Measurements from ENCODE around the gene FAM98A. TPM values are rescaled to one million over a fixed set of nuclear protein-coding genes. Genes with fewer than 3 reads are reported as not detected.
A peak's percentile ranks its signal among the peaks of the same experiment; 100 is the strongest.

The FAM98A gene
- total RNA-seq, 2 experiments from 2014 or later: 20.1 to 21.6 TPM

DNA sequence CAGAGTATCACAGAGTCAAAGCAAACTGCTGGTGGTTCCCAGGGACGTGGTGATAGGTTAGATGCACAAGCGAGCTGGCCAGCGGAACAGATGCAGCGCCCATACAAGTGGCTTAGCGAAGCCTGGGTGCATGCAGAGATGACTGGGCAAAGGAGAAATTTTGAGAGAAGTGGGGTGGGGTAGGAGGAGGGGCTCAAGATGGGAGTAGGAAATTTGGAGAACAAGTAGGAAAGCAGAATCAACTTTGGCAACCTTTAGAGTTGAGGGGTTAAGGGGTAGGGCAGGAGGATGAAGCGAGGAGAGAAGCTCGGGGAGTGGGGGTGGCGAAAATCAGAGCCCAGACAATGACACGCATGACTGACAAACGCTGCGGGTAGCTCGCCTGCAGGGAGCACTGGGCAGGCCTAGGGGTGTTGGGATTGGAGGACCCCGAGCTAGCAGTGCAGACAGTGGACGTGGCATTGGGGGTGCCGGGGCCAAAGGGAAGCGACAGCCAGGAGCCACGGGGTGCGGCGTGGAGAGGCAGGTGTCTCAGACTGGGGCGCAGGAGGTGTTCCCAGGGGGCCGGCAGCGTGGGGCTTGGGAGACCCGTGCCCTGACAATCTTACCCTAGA is 431 bp downstream of the FAM98A start:
- H3K4me3 ChIP-seq (ENCODE audit: low read length): peak overlapping the region; percentile 95
- H3K36me3 Mint-ChIP-seq (ENCODE audit: low read depth): peaks cover 30% of the 10 kb centered on the region
- H3K27ac ChIP-seq (ENCODE audit: low read depth in 1 of 2, low read length in 2 of 2): peak overlapping the region; percentile 77 to 86
- intact Hi-C loops (cut with DNase I, micrococcal nuclease): loop anchor here (1.0 to 10.0 kb wide), 5 partner anchors 122 to 1534 kb away; partner anchors contain the start of genes TTC27 (in 2 of the 2), BIRC6 (in 1 of the 2), RASGRP3 (in 1 of the 2) and SPAST (in 1 of the 2)
- peak overlapping the region; percentile 96 for H3K4me3 Mint-ChIP-seq
- H3K36me3 ChIP-seq (ENCODE audit: insufficient read depth, low read length): peaks cover 14% of the 10 kb centered on the region
- peaks cover 52% of the 10 kb centered on the region for H3K4me1 Mint-ChIP-seq (ENCODE audit: low read depth)
- H3K9me3 Mint-ChIP-seq: no peaks in the 10 kb centered on the region
- H3K27me3 Mint-ChIP-seq: no peaks in the 10 kb centered on the region
- no peaks in the 10 kb centered on the region for H3K27me3 ChIP-seq (ENCODE audit: control insufficient read depth in 1 of 2, insufficient read depth in 2 of 2, low read length in 2 of 2)
- peaks cover 16% of the 10 kb centered on the region for H3K4me1 ChIP-seq (ENCODE audit: insufficient read depth, low read length)
- no peak for TF ChIP-seq CTCF (IDR thresholded peaks at IDR 0.05)
- H3K27ac Mint-ChIP-seq: peak overlapping the region; percentile 92
- CTCF ChIA-PET: interaction anchor here (2.2 to 2.7 kb wide), 2 partner anchors 15 to 123 kb away, joined by 10 to 11 read pairs; no protein-coding TSS in a partner anchor
- ATAC-seq (ENCODE audit: poor library complexity) (peak; percentile 4), DNase-seq (peak in 11 of 14 experiments; percentile 3 to 67 (median 17))
- no peaks in the 10 kb centered on the region for H3K9me3 ChIP-seq (ENCODE audit: control insufficient read depth in 1 of 2, insufficient read depth in 1 of 2, low read length in 2 of 2)
- POLR2A ChIA-PET: interaction anchor here (0.8 to 2.7 kb wide), 4 partner anchors 8 to 972 kb away, joined by 3 to 54 read pairs (median 8); partner anchors contain the start of gene RASGRP3

- H3K27me3 Mint-ChIP-seq: no peaks in the 10 kb centered on the region
- H3K27ac Mint-ChIP-seq: peak overlapping the region; percentile 92
- Histone ChIP-seq H3K4me3 (ENCODE audit: low read length) (no peak overlapping the region), H3K4me1 (ENCODE audit: insufficient read depth, low read length) (peaks cover 16% of the 10 kb centered on the region), H3K9me3 (ENCODE audit: control insufficient read depth in 1 of 2, insufficient read depth in 1 of 2, low read length in 2 of 2) (no peaks in the 10 kb centered on the region), H3K36me3 (ENCODE audit: insufficient read depth, low read length) (peaks cover 28% of the 10 kb centered on the region), H3K27me3 (ENCODE audit: control insufficient read depth in 1 of 2, insufficient read depth in 2 of 2, low read length in 2 of 2) (no peaks in the 10 kb centered on the region), H3K27ac (ENCODE audit: low read depth in 1 of 2, low read length in 2 of 2) (no peak overlapping the region)
- peaks cover 57% of the 10 kb centered on the region for H3K4me1 Mint-ChIP-seq (ENCODE audit: low read depth)
- ChIA-PET POLR2A (interaction anchor here (1.5 kb wide), 1 partner anchor 8 kb away, joined by 3 read pairs; no protein-coding TSS in a partner anchor), CTCF (no interaction called here)
- no peak for DNase-seq
- H3K36me3 Mint-ChIP-seq (ENCODE audit: low read depth): peaks cover 45% of the 10 kb centered on the region
- no peak for ATAC-seq (ENCODE audit: poor library complexity)
- intact Hi-C loops (cut with DNase I, micrococcal nuclease): loop anchor here (5.0 to 10.0 kb wide), 3 partner anchors 970 to 1532 kb away; partner anchors contain the start of genes TTC27 (in 2 of the 2), BIRC6 (in 1 of the 2) and SPAST (in 1 of the 2)
- no peaks in the 10 kb centered on the region for H3K9me3 Mint-ChIP-seq
- H3K4me3 Mint-ChIP-seq: peak overlapping the region; percentile 64
- no peak for TF ChIP-seq CTCF (IDR thresholded peaks at IDR 0.05)
Measured at GRCh38 chr2:33597026-33597425, 2.1 kb downstream of the FAM98A start.

- CTCF ChIA-PET: no interaction called here
- H3K36me3 Mint-ChIP-seq (ENCODE audit: low read depth): peaks cover 62% of the 10 kb centered on the region
- intact Hi-C loops (cut with DNase I, micrococcal nuclease): loop anchor here (5.0 to 10.0 kb wide), 3 partner anchors 968 to 1531 kb away; partner anchors contain the start of genes TTC27 (in 2 of the 2), BIRC6 (in 1 of the 2) and SPAST (in 1 of the 2)
- DNase-seq: no peak
- Histone ChIP-seq H3K36me3 (ENCODE audit: insufficient read depth, low read length) (peaks cover 43% of the 10 kb centered on the region), H3K4me3 (ENCODE audit: low read length) (no peak overlapping the region), H3K27ac (ENCODE audit: low read depth in 1 of 2, low read length in 2 of 2) (no peak overlapping the region), H3K4me1 (ENCODE audit: insufficient read depth, low read length) (peaks cover 14% of the 10 kb centered on the region), H3K9me3 (ENCODE audit: control insufficient read depth in 1 of 2, insufficient read depth in 1 of 2, low read length in 2 of 2) (no peaks in the 10 kb centered on the region), H3K27me3 (ENCODE audit: control insufficient read depth in 1 of 2, insufficient read depth in 2 of 2, low read length in 2 of 2) (no peaks in the 10 kb centered on the region)
- no peaks in the 10 kb centered on the region for H3K27me3 Mint-ChIP-seq
- TF ChIP-seq CTCF (IDR thresholded peaks at IDR 0.05): no peak
- H3K27ac Mint-ChIP-seq: peak overlapping the region; percentile 43
- POLR2A ChIA-PET: interaction anchor here (1.4 kb wide), 1 partner anchor 119 kb away, joined by 4 read pairs; the partner anchor contains the start of gene RASGRP3
- no peaks in the 10 kb centered on the region for H3K9me3 Mint-ChIP-seq
- peaks cover 63% of the 10 kb centered on the region for H3K4me1 Mint-ChIP-seq (ENCODE audit: low read depth)
- peak overlapping the region; percentile 73 for H3K4me3 Mint-ChIP-seq
- no peak for ATAC-seq (ENCODE audit: poor library complexity)
Measured at GRCh38 chr2:33595385-33595784, 3.7 kb downstream of the FAM98A start.
